GM21526 (cell line): ENCODE results near the gene ATP11B.

ENCODE experiments used
- ATAC-seq: cut with Tn5 transposase; IDR thresholded peaks from one replicate; pipeline ENCODE4 v1.9.1; 2021; ENCODE audit warnings: moderate library complexity; ENCODE audit not compliant: unreplicated experiment, low FRiP score

Gene ATP11B

DNA sequence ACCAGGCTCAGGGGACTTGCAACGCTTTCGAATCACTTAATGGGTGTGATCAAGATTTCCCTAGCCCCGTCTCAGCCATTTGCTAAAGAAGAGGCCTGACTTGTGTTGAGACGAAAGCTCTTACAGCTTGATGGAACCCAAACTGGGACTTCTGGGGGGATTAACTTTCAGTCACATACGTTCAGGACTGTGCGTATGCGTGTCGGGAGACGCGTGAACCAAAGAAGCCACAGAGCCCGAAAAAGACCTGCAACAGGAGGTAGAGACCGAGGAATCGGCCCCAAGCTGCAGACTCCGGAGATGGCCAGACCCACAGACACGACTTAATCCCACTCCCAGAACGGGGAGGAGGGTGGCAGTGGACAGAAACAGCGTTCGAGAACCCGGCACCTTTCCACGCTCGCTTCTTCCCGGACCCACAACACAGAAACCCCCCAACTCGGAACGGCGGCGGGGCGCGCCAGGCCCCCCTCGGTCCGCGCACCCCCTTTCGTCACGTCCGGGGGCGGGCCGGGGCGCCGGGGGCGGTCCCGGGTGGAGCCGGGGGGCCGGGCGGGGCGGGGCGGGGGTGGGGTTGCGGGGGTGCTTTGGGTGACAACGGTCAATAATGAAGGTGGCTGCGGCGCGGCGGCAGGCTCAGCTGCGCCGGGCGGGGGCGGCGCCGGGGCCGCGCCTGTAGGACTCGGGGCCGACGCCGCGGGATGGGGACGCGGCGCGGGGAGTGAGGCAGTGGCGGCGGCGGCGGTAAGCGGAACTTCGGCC lies at the start of gene ATP11B:
Gene ATP11B (plus strand): TSS at position 604 of the 762 bp plus-strand sequence. CDS start 256 bp downstream, outside the sequence.
- peak; percentile 66 for ATAC-seq

- ATAC-seq = no peak
These were observed 46.3 kb upstream of the ATP11B start for GRCh38 chr3:182746959-182747358.

DNA sequence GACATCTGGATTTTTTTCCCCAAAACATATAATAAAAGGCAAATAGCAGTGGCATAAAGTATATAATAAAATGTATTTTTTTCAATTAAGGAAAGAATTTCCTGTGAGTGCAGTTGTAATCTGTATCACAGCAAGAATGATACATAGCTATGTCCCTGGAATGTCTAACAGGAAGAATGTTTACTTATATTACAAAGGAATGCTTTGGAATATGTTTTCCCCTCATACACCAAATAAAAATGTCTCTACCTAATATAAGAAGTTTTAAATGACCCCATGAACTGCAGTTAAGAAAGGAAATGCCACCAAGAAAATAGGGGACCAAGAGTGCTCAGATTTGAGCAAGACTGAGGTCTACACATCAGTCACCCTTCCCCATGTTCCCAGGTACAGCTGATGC lies 38.0 kb upstream of the ATP11B start:
- ATAC-seq = no peak

GRCh38 chr3:182755712-182756111 lies 37.6 kb upstream of the ATP11B start:
- ATAC-seq = no peak

GRCh38 chr3:182760576-182761164 lies 32.6 kb upstream of the ATP11B start:
- ATAC-seq = no peak

GRCh38 chr3:182763896-182764295 lies 29.4 kb upstream of the ATP11B start:
- ATAC-seq = no peak

DNA sequence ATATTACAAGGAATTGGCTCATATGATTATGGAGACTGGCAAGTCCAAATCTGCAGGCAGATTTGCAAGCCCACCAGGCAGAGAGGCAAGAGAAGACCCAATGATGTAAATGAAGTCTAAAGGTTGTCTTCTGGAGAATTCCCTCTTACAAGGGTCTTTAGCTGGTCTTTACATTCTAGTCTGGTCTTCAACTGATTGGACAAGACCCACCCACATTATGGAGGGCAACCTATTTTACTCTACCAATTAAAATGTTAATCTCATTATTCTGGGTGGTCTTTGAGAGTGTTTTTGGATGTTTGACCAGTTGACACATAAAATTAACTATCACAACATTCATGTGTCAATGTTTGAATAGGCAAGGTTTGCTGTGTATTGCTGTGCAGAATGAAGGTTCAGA lies 28.0 kb upstream of the ATP11B start:
- ATAC-seq = no peak

DNA sequence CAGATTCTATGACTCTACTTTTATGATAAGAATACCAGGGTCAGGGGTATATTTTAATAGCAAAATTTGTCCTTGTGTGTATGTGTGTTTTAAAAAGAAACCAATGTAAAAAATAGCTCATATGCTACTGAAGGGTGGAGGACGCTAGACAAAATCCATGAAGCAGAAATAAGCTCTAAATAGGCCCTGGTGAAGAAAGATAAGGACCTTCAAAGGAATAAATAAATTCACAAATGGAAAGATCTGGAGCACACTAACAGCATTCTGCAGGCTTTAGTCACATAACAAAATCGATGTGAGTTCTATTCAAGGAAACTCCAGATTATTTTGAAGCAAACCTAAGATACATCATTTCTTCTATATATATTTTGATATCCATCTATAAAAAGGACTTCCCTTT lies 27.2 kb upstream of the ATP11B start:
- no peak for ATAC-seq

- ATAC-seq = no peak
These were observed 24.9 kb upstream of the ATP11B start for GRCh38 chr3:182768413-182768812.

- ATAC-seq = no peak
These were observed 23.6 kb upstream of the ATP11B start for GRCh38 chr3:182769673-182770072.

GRCh38 chr3:182782149-182782548 lies 11.2 kb upstream of the ATP11B start:
- no peak for ATAC-seq

- no peak for ATAC-seq
These were observed 10.2 kb upstream of the ATP11B start for GRCh38 chr3:182783106-182783505.

GRCh38 chr3:182784542-182784941 lies 8.8 kb upstream of the ATP11B start:
- no peak for ATAC-seq

GRCh38 chr3:182785142-182785541 lies 8.2 kb upstream of the ATP11B start:
- ATAC-seq = no peak

DNA sequence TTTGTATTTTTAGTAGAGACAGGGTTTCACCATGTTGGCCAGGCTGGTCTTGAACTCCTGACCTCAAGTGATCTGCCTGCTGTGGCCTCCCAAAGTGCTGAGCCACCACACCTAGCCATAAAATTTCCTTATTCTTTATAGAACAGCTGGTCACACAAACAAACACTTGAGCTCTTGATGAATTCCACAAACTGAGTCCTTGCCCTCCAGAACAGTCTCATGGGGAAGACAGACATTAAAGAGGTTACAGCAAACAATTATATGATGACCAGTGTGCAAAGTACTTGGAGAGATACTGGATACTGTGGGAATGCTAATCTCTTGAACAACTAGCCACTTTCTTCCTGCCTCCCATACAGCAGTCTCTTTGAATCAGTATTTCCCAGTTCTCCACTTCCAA lies 7.5 kb upstream of the ATP11B start:
- no peak for ATAC-seq

- ATAC-seq = no peak
These were observed 6.6 kb upstream of the ATP11B start for GRCh38 chr3:182786564-182787196.

DNA sequence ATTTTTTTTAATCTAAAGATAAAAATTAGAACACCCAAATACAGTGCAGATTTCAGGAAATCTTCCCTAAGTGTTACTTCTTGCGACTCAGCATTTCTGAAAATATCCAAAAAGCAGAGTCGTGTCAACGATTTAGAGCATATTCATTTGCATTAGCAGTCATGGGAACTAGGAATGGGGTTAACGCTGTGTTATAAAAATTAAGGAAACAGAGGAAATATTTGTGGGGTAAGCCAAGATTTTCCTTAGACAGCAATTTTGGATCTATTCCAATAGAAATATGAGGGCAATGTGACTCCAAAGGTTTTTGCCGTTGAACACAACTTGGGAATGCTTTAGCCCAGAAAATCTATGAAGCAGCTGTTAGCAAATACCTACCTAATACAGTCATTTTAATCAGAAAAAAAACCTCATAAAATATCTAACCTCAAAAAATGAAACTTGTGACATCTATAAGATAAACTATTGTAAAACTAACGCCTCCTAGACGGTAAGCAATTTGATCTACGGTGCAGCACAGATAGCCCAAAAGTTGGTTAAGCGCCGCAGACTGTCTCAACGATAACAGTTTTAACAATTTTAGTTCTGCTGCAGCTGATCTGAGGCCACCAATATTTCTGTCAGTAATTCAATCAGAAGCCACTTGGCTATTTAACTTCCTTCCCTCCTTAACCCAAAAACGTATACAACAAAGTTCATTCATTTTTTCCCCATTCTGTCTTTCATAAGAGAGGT lies 5.8 kb upstream of the ATP11B start:
- ATAC-seq = no peak

- ATAC-seq = no peak
These were observed 3.9 kb upstream of the ATP11B start for GRCh38 chr3:182789371-182789770.

- no peak for ATAC-seq
These were observed 2.7 kb upstream of the ATP11B start for GRCh38 chr3:182790612-182791011.

GRCh38 chr3:182793663-182794454 lies 555 bp downstream of the ATP11B start:
- ATAC-seq = peak; percentile 35
